GM12878 (cell line): Measurements from ENCODE around the gene SMARCD2. TPM values are rescaled to one million over a fixed set of nuclear protein-coding genes. Genes with fewer than 3 reads are reported as not detected.
A peak's percentile ranks its signal among the peaks of the same experiment; 100 is the strongest.

Experiments used
- ATAC-seq: fragments of 200-7000 bp; cut with Tn5 transposase; 3 replicates; pipeline ENCODE4 v1.9.1; 2020; ENCODE audit warnings: mild to moderate bottlenecking, moderate library complexity
- BruUV-seq: library from RNA; stranded (reverse); fragments of 400-500 nt; replicated peaks from 2 replicates; lab custom pipeline; 2021; lab: Mats Ljungman, UMichigan
- CTCF ChIA-PET: fragments of 300-600 bp; sonication (Branson Sonifier 250); formaldehyde crosslinking; extraction: SDS; loops from one replicate; lab custom pipeline; 2021; ENCODE audit warnings: inconsistent platforms; lab: Yijun Ruan, JAX
- POLR2A ChIA-PET: fragments of 350-600 bp; formaldehyde crosslinking; extraction: SDS; loops from one replicate; lab custom pipeline; 2021; ENCODE audit warnings: inconsistent platforms; lab: Charles Lee
- RAD21 ChIA-PET: fragments of 300-600 bp; sonication (Branson Sonifier 250); formaldehyde crosslinking; loops from one replicate; lab custom pipeline; 2023; ENCODE audit warnings: antibody characterized with exemption; ENCODE audit not compliant: unreplicated experiment; lab: Charles Lee
- SMC1A ChIA-PET: fragments of 300-600 bp; sonication (Branson Sonifier 250); formaldehyde crosslinking; loops from one replicate; lab custom pipeline; 2023; ENCODE audit not compliant: unreplicated experiment, uncharacterized antibody; lab: Charles Lee
- DNase-seq: peaks from one replicate; pipeline ENCODE4 v3.0.0-alpha.2; 2011; ENCODE audit warnings: low read depth, low spot score
- FAIRE-seq: peaks from 3 replicates; lab custom pipeline; 2011; peaks lifted over from hg19 to GRCh38; lab: Jason Lieb, UNC
- H2AFZ ChIP-seq: 2 replicates; pipeline ENCODE4 v1.6.0; 2011; ENCODE audit warnings: low read depth, low read length, control low read depth; ENCODE audit not compliant: control insufficient read depth
- H3K27ac ChIP-seq: 2 replicates; pipeline ENCODE4 v1.5.1; 2011; ENCODE audit warnings: control low read depth; ENCODE audit not compliant: control insufficient read depth, insufficient read depth
- H3K27me3 ChIP-seq, 2 experiments: replicated peaks in 1 of 2; 2 replicates each; pipeline versions ENCODE4 v1.6.0 to v1.6.1; 2011; ENCODE audit warnings: low read length in 1 of 2; ENCODE audit not compliant: control insufficient read depth in 2 of 2, insufficient read depth in 2 of 2
- H3K36me3 ChIP-seq, 2 experiments: 2 replicates each; pipeline ENCODE4 v1.5.1; 2011; ENCODE audit warnings: low read length in 1 of 2; ENCODE audit not compliant: control insufficient read depth in 2 of 2, insufficient read depth in 2 of 2
- H3K4me1 ChIP-seq: 2 replicates; pipeline ENCODE4 v1.6.1; 2011; ENCODE audit warnings: mild to moderate bottlenecking, low read length, moderate library complexity, mixed read lengths; ENCODE audit not compliant: control insufficient read depth, insufficient read depth
- H3K4me2 ChIP-seq: 2 replicates; pipeline ENCODE4 v1.6.0; 2011; ENCODE audit warnings: control low read depth; ENCODE audit not compliant: control insufficient read depth, insufficient read depth
- H3K4me3 ChIP-seq: fragments of 200-600 bp; sonication (generic); 2 replicates; pipeline ENCODE4 v1.5.1; 2016
- H3K79me2 ChIP-seq: 2 replicates; pipeline ENCODE4 v1.6.0; 2011; ENCODE audit warnings: low read length; ENCODE audit not compliant: control insufficient read depth, insufficient read depth
- H3K9ac ChIP-seq: 2 replicates; pipeline ENCODE4 v1.8.0; 2011; ENCODE audit warnings: low read length, control low read depth, mixed read lengths; ENCODE audit not compliant: control insufficient read depth, insufficient read depth
- H3K9me3 ChIP-seq: replicated peaks from 3 replicates; pipeline ENCODE4 v1.5.1; 2011; ENCODE audit warnings: mild to moderate bottlenecking, low read length; ENCODE audit not compliant: control insufficient read depth, insufficient read depth
- H4K20me1 ChIP-seq: 2 replicates; pipeline ENCODE4 v1.6.0; 2011; ENCODE audit not compliant: control insufficient read depth, insufficient read depth
- BHLHE40 ChIP-seq, 2 experiments: fragments of 450-650 bp in 1 of 2; IDR thresholded peaks; 2 replicates each; pipeline ENCODE4 v1.6.1; 2011 to 2017; ENCODE audit warnings: low read depth in 2 of 2, borderline replicate concordance in 1 of 2, improper control_type of control experiment in 1 of 2, low read length in 1 of 2, mild to moderate bottlenecking in 1 of 2
- ESRRA ChIP-seq: IDR thresholded peaks from 2 replicates; pipeline ENCODE4 v1.6.1; 2012; ENCODE audit warnings: mild to moderate bottlenecking, low read length, improper control_type of control experiment
- HDAC6 ChIP-seq: fragments of 200-600 bp; sonication (generic); IDR thresholded peaks from one replicate; pipeline ENCODE4 v1.8.0; 2017; ENCODE audit warnings: antibody characterized with exemption; ENCODE audit not compliant: unreplicated experiment
- HDGF ChIP-seq: fragments of 450-650 bp; IDR thresholded peaks from 2 replicates; pipeline ENCODE4 v1.6.1; 2016; ENCODE audit warnings: antibody characterized with exemption
- MYB ChIP-seq: fragments of 150-350 bp; IDR thresholded peaks from 2 replicates; pipeline ENCODE4 v1.6.1; 2014; ENCODE audit warnings: mild to moderate bottlenecking, low read depth, low read length, borderline replicate concordance
- POLR2A ChIP-seq: IDR thresholded peaks from 2 replicates; pipeline ENCODE4 v1.6.1; 2011; ENCODE audit warnings: low read depth, mild to moderate bottlenecking, low read length
- RAD21 ChIP-seq: IDR thresholded peaks from 2 replicates; pipeline ENCODE4 v1.6.1; 2011; ENCODE audit warnings: mild to moderate bottlenecking, low read depth, low read length, moderate library complexity; ENCODE audit not compliant: insufficient read depth
- WGBS: methylation state at CpG from one replicate; pipeline ENCODE4 v1.1.6; 2016; ENCODE audit warnings: low lambda C conversion rate; ENCODE audit not compliant: insufficient replicate concordance, insufficient coverage; ENCODE audit errors: missing lambda C conversion rate; 5-methylcytosine and 5-hydroxymethylcytosine counted together
- in situ Hi-C: fragments of 300-500 bp; cut with MboI; formaldehyde crosslinking; loops from 9 replicates; pipeline ENCODE4 v1.14.3; 2018; ENCODE audit warnings: mixed read lengths
- intact Hi-C: fragments of 100-400 bp; cut with micrococcal nuclease; formaldehyde crosslinking; loops from one replicate; pipeline ENCODE4 v1.14.2; 2022; ENCODE audit not compliant: unreplicated experiment
- polyA plus RNA-seq, 11 experiments: library from polyadenylated mRNA; depleted of rRNA in 4 of 11; unstranded in 6 of 11; stranded (reverse) in 5 of 11; fragments of >200 nt; fragmentation: Nextera tagmentation in 4 of 11; fragmentation: Illumina TruSeq in 1 of 11; extraction: Ambion mirVana in 4 of 11; extraction: Trizol in 1 of 11; gene quantifications; 1 replicate in 1 of 11; 2 replicates in 10 of 11; pipeline versions ENCODE4 v1.2.1 to v1.2.3, GENCODE V29; 2011 to 2016; ENCODE audit warnings: inconsistent platforms in 2 of 11, missing spikeins in 2 of 11, low read depth in 1 of 11
- total RNA-seq, 4 experiments: library from RNA; depleted of rRNA in 3 of 4; stranded (reverse); fragments of >200 nt in 3 of 4; fragmentation: Illumina TruSeq in 1 of 4; extraction: Trizol in 1 of 4; gene quantifications; 2 replicates each; pipeline versions ENCODE4 v1.2.1 to v1.2.3, GENCODE V29; 2013 to 2021

The SMARCD2 gene
- total and polyA plus RNA-seq, 10 of the 15 experiments (the other 5 are each of a cell fraction or from before 2014, with no cell fraction given) = 2.4 to 111 (median 63.6) TPM

DNA sequence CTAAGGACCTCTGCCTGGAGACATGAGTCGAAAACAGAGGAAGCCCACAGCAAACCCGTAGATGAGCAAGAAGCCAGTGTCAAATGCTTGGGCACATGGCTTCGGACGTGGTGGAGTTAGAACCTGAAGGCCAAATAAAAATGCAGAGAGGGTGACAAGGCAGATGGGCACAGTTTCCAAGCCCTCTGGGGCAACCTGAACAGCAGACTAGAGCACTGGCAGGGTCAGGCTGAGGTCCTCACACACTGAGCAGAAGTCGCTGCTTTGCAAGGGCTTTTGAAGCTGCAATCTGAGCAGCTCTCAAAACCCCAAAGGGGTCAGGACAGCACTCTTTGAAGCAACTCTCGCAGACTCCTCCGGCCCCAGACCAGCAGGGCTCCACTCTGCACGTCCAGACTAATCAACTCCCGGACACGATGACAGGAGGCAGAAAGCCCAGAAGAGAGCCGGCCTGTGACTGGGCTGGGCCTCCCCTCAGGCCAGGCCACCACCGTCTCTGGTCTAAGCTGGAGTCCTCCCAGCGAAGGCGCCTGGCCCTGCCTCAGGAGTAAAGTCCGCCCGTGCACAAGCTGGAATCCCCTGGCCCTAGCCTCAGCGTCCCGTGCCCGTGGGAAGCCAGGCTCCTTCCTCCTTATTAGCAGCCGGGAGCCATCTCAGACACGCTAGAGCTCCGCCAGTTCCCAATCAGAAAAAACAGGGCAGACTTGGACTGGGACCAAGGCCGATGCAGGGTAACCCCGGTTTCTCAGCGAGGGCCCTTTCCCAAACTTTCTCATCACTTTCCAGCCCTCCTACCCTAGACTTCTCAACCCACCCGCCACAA is 924 bp downstream of the SMARCD2 start:
- TF ChIP-seq ESRRA = no peak
- peak in 1 of 2 experiments; percentile 60; a peak in 1 of 4 replicates for TF ChIP-seq BHLHE40 (IDR thresholded peaks at IDR 0.05; ENCODE audit: borderline replicate concordance in 1 of 2, low read depth in 2 of 2, low read length in 1 of 2)
- TF ChIP-seq MYB = no peak
- TF ChIP-seq HDGF = 0 out of 2 replicates have a peak, but pooled peaks have one; percentile 50
- TF ChIP-seq HDAC6 = no peak
- no peak for TF ChIP-seq RAD21
- TF ChIP-seq POLR2A = 0 out of 2 replicates have a peak, but pooled peaks have one; percentile 8
- H3K27me3 ChIP-seq = no peaks in the 10 kb centered on the region
- DNase-seq = no peak
- peak; percentile 31 for FAIRE-seq
- no peaks in the 10 kb centered on the region for H3K9me3 ChIP-seq
- H3K9ac ChIP-seq = peak overlapping the region; percentile 65
- H3K4me2 ChIP-seq = peak overlapping the region; percentile 90
- no peaks in the 10 kb centered on the region for H4K20me1 ChIP-seq
- ChIA-PET CTCF (interaction anchor here (0.8 to 2.7 kb wide), 5 partner anchors 11 to 229 kb away, joined by 3 to 19 read pairs (median 4); partner anchors contain the start of genes FTSJ3 and PSMC5), RAD21 (interaction anchor here (2.2 kb wide), 1 partner anchor 14 kb away, joined by 5 read pairs; the partner anchor contains the start of gene FTSJ3), POLR2A (interaction anchor here (0.5 to 3.5 kb wide), 10 partner anchors 9 to 227 kb away, joined by 3 to 24 read pairs (median 4); partner anchors contain the start of genes CCDC47, DDX42, FTSJ3 and PSMC5), SMC1A (interaction anchor here (0.7 to 1.0 kb wide), 2 partner anchors 13 to 28 kb away, joined by 3 to 5 read pairs; no protein-coding TSS in a partner anchor)
- peaks cover 18% of the 10 kb centered on the region for H3K4me1 ChIP-seq
- ATAC-seq = peak; percentile 13
- H3K79me2 ChIP-seq = peaks cover 51% of the 10 kb centered on the region
- BruUV-seq = no TSS peak
- peak overlapping the region; percentile 97 for H3K4me3 ChIP-seq
- no peak overlapping the region for H2AFZ ChIP-seq
- in situ Hi-C loops (loop anchor here (10.0 to 25.0 kb wide), 2 partner anchors 404 to 663 kb away; partner anchors contain the start of genes CEP95, CYB561 and DDX5), intact Hi-C loops (loop anchor here (2.0 to 5.0 kb wide), 3 partner anchors 69 to 144 kb away; partner anchors contain the start of genes CCDC47, DDX42 and STRADA)
- WGBS = 3% methylated on average over 26 of the region's 26 CpGs
- peaks cover 0 to 6% of the 10 kb centered on the region in 2 experiments; a peak in 1 of 4 replicates for H3K36me3 ChIP-seq
- H3K27ac ChIP-seq = peak overlapping the region; percentile 80
